ENCODE data around the gene CYP2W1.
"Not testable (repeated sequence)": the region's sequence is repeated elsewhere in the genome, so short reads cannot be mapped to it uniquely, and the experiment has no call there.

Gene CYP2W1

DNA sequence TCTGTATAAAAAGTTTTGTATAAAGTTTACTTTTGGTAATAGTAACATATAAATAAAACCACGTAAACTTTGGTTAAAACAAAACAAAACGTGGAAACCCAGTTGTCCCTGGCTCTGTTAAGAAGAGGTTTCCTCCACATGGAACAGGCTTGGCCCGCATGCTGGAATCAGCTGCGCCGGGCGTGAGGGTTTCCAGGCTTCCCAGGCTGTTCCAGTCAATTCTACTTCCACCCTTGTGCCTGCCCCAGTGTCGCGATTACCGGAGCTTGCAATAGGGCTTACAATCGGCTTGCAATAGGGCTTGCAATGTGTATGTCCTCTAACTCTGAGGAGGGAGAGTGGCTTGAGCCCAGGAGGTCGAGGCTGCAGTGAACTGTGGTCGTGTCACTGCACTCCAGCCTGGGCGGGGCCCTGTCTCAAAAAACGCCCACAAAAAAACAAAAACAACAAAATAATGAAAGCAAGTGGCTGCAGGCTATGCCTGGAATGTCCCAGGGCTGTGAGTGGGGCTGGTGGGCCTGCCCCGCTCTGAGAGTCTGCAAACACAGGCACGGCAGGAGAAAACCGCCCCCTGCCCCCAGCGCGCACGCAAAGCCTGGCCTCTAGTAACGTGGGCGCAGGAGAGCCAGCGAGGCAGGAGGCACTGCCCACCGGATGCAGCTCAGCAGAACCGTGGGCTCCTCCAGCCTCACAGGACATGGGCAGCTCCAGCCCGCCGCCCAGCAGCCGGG lies 16.3 kb downstream of the CYP2W1 start:
- no peak for DNase-seq (ENCODE audit: low read depth)

DNA sequence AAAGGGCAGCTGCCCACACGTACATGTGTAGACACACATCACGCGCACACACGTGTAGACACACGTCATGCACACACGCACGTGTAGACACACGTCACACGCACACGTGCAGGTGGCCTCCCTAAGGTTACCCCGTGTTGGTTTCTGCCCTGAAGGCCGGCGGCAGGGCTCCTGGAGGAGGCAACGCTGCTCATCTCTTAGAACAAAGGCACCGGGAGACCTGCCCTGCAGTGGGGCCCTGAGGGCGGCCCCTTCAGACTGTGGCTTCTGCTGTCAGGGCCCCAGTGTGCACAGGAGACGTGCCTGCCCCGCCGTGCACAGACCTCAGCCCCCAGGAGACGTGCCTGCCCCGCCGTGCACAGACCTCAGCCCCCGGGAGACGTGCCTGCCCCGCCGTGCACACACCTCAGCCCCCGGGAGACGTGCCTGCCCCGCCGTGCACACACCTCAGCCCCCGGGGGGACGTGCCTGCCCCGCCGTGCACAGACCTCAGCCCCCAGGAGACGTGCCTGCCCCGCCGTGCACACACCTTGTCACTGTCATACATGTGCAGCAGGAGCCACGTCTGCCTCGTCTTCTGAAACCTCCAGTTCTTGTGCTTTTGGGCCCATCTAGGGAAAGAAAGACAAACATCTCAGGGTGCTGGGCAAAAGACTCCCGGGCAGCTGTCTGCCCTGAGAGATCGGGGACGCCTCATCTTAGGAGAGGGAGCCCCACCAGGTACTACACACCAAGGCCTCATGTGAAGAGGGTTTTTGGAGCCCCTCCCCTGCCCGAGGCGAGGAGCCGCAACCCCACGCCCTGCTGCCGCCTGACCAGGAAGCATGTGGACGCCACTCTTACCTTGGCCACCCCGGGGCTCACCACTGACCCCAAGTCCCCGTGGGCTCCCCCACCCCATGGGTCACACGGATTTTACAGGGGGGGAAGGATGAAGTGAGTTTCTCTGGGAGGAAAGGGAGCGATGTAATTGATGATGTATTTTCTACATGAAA lies 17.3 kb downstream of the CYP2W1 start:
- DNase-seq (ENCODE audit: low read depth) = no peak

DNA sequence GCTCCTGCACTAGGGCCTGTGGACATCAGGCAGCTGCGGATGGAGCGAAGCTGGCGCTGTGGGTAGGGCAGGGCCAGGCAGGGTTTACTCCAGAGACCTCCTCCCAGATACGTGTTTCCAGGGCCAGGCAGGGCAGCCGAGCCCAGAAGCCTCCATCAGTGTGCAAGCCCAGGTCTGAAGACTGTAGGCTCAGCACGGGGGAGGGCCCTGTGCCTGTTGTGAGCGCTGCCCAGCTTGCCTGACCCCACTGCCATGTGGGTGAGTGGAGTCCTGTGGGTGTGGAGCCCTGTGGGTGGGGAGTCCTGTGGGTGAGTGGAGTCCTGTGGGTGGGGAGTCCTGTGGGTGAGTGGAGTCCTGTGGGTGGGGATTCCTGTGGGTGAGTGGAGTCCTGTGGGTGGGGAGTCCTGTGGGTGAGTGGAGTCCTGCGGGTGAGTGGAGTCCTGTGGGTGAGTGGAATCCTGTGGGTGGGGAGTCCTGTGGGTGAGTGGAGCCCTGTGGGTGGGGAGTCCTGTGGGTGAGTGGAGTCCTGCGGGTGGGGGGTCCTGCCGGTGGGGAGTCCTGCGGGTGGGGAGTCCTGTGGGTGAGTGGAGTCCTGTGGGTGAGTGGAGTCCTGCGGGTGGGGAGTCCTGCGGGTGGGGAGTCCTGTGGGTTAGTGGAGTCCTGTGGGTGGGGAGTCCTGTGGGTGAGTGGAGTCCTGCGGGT lies 18.2 kb downstream of the CYP2W1 start:
- not testable (repeated sequence) for DNase-seq (ENCODE audit: low read depth)

DNA sequence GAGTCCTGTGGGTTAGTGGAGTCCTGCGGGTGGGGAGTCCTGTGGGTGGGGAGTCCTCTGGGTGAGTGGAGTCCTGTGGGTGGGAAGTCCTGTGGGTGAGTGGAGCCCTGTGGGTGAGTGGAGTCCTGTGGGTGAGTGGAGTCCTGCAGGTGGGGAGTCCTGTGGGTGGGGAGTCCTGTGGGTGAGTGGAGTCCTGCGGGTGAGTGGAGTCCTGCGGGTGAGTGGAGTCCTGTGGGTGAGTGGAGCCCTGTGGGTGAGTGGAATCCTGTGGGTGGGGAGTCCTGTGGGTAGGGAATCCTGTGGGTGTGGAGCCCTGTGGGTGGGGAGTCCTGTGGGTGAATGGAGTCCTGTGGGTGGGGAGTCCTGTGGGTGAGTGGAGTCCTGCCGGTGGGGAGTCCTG lies 19.0 kb downstream of the CYP2W1 start:
- not testable (repeated sequence) for DNase-seq (ENCODE audit: low read depth)

DNA sequence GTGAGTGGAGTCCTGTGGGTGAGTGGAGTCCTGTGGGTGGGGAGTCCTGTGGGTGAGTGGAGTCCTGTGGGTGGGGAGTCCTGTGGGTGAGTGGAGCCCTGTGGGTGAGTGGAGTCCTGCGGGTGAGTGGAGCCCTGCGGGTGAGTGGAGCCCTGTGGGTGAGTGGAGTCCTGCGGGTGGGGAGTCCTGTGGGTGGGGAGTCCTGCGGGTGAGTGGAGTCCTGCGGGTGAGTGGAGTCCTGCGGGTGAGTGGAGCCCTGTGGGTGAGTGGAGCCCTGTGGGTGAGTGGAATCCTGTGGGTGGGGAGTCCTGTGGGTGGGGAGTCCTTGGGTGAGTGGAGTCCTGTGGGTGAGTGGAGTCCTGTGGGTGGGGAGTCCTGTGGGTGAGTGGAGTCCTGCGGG lies 19.5 kb downstream of the CYP2W1 start:
- not testable (repeated sequence) for DNase-seq (ENCODE audit: low read depth)

DNA sequence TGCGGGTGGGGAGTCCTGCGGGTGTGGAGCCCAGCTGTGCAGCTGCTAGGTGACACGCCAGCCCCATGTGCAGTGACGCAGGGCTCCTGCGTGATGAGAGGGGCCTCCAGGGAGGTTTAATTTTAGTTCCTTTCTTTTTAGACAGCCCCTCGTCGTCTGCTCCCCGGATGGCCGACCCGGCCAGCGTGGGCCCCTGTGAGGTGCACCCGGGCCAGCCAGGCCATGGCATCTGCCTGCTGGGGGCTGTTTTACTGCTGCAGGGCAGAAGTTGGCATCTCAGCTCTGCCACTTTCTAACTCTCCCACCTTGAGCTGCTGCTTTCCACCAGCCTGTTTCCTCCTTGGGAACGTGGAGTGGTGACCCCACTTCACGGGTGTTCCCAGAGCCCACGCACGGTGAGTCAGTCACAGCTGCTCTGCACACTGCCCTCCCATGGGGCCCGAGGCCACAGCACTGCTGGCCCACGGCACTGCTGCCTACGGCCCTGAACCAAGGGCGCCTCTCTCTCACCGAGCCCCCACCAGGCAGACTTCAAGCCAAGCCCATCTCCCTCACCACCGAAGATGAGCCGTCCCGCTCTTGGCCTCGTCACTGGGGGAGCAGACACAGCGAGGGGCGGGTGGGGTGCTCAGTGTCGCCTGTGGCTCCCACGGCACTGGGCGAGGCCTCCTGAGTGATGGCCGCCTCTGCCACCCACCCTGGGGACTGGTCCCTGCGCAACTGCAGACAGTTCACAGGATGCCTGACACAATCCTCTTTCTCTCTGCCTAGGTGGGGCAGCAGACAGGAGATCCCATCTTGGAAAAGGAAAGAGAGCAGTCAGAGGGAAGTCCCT lies 21.3 kb downstream of the CYP2W1 start:
- no peak for DNase-seq (ENCODE audit: low read depth)

DNA sequence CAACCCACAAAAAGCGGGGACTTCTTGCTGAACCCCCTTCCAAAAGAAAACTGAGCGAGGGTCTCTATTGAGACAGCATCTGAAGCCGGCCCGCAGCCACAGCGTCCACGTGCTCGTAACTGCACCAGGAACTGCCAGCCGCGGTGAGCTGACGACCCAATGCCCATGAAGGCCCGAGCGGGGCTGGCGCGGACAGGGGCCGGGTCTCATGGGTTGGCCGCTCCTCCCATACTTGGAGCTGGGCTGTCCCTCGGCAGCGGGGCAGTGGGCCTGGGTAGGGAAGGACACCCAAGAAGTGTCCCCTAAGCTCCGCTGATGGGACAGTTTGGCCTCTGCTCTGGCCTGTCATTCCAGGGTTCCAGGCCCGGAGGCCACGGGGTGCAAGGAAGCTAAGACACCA lies 22.3 kb downstream of the CYP2W1 start:
- no peak for DNase-seq (ENCODE audit: low read depth)

DNA sequence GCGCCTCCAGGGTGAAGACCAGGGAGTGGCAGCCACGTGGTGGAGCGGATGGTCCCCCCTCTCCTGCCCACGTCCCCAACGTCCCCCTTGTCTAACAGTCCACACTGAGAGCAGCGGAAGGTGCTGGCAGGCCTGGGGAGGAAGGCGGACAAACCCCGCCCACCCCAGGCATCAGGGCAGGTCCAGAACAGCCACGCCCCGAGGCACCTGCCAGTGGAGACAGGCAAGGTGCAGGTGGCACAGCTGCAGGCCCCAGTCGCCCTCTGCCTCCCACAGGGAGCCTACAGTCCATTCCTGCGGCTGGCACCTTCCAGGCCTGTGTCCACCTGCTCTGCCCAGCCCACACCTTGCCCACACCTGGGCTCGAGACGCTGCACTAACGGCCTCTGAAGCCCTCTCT lies 24.9 kb downstream of the CYP2W1 start:
- no peak for DNase-seq (ENCODE audit: low read depth)

DNA sequence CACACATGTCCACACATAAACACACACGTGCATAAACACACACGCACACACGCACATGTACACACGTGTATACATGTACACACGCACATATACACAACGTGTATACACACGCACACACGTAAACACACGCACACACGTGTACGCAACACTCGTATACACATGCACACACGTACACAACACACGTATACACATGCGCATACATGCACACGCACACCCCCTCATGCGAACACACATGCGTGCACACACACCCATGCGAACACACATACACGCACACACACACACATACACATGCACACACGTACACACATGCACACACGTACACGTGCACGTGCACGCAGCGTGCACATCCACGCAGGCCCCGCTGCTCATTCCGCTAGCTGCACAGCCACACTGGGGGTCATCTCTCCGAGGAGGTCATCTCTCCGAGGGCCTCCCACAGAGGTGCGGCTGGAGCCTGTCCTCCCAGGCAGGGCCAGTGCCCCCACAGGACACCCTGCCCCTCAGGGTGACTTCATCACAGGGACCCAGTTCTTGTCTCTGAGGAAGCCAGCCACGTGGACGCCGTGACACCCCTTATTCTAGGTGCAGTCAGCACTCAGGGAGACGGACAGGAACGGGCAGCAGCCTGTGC lies 25.9 kb downstream of the CYP2W1 start:
- no peak for DNase-seq (ENCODE audit: low read depth)

DNA sequence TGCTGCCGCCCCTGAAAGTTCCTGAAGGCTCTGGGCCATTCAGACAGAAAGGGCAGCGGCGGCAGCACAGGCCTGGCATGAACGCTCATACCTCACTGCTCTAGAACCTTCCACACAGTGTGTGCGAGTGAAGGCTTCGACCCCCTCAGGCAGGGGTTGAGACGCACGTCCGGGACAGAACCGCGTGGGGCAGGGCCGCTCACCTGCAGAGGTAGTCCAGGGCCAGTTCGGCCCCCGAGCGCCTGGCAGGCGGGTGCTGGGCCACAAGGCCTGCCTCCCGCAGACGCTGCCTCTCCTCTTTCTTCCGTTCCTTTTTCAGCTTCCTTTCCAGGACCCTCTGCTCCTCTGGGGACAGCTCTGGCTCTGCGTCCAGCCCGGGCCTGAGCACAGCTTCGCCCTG lies 26.8 kb downstream of the CYP2W1 start:
- DNase-seq (ENCODE audit: low read depth) = no peak

DNA sequence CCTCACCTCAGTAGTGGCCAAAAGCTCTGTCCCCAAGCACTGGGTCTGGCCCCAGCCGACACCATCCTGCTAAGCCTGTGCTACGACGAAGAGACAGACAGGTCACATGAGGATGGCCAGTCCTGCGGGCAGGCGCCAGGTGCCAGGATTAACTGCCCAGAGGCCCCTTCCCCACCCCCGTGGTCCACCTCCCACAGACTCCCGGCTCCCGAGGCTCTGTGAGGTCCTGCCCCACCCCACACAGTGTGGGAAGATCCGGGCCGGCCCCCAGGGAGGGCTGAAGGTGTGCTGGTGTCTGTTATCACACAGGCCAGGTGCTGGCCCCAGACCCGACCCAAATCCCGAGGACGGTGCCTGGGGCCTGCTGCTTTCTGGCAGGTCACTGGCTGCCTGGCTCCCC lies 27.2 kb downstream of the CYP2W1 start:
- no peak for DNase-seq (ENCODE audit: low read depth)

DNA sequence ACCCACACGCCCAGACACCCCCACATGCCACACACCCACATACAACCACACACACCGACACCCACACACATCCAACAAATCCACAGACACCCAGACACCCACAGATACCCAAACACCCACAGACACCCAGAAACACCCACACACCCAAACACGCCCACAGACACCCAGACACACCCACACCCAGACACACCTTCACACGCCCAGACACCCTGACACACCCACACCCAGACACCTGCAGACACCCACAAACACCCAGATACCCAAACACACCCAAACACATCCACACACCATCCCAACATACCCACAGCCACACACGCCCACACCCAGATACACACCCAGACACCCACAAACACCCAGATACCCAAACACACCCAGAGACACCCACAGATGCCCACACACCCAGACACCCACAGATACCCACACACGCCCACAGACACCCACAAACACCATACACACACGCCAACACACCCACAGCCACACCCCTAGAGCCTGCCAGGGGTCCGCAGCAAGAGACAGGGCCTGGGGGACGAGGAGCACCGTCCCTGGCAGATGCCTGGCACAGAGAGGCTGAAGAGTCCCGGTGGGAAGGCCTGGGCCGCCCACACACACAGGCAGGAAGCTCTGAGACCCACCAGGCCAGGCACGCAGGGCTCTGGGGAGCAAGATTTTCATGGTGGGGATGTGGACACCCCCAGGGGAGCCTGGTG lies 28.5 kb downstream of the CYP2W1 start:
- DNase-seq (ENCODE audit: low read depth) = no peak

DNA sequence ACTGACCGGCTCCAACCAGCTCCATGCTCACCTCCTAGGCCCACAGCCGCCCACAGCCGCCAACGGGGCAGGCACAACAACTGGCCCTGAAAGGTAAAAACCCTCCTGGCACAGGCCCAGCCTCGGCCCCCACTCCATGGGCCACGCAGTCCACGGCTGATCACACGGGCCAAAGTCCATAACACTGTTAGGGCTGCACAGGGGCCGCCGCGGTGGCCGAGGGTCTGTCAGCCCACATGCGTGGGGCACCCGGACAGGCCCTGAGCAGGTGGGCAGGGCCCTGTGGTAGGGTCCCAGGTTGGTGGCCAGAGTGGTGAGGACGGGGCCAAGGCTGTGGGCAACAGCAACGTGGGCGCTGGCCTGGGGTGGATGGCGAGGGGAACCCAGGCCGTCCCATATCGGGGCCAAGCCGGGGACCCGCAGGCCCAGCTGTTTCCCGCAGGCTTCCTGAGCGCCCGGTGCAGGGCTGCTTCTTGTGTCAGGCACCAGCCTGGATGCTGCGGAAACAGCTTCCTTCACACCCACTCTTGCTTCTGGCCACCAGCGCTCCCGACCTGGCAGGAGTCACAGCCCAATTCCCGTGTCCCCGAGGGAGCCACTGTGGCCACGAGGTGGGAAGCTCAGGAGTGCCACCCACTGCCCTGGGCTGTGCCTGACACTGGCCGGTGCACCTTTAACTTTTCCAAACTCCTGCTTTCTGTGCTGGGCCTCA lies 29.2 kb downstream of the CYP2W1 start:
- no peak for DNase-seq (ENCODE audit: low read depth)

DNA sequence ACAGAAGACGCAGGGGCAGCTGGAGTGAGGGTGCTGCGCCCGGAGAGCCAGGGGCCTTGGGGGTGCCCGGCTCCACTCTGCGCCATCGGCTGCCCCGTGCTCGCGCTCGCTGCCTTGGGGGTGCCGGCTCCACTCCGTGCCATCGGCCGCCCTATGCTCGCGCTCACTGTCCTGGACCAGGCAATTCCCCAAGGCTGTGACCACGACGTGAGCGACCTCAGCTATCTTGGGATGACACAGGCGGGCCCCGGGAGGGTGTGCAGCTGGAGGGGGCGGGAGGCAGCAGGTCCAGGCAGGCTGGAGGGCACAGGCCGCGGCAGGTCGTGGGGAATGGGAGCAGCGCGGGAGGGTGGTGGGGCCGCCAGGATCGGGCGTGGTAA lies 29.7 kb downstream of the CYP2W1 start:
- DNase-seq (ENCODE audit: low read depth) = no peak

DNA sequence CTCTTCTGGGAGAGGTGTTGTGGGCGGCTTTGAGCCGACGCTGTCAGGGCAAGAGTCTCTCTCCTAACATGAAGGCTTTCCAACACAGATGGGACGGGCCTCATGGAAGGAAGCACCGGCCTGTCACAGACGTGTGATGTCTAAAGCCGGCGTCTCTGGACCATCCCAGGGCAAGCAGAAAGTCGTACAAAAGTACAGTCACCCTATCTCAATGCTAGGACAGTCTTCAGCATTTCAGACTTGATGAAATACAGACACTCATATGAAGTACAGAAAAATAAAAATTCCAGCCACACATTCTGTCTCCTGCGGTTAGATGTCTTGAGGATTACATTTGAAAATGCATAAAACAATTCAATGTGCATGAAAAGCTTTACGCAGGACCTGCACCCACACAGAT lies 30.6 kb downstream of the CYP2W1 start:
- no peak for DNase-seq (ENCODE audit: low read depth)

DNA sequence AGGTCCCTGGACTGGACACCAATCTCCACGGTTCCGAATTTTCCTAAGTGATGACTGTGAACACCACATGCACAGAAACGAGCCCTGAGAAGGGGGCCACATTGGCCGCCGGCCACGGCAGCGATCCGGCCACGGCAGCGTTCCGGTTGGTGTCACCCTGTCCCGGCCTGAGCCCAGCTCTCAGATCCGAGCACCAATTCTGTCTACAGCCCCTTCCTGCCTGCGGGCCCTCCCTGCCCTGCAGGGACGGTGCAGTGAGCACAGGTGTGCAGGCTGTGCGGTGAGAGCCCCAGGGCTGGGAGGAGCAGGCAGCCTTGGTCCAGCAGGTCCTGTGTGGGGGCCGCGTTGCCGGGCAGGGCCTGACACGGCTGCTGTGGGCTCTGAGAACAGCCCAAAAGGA lies 31.7 kb downstream of the CYP2W1 start:
- DNase-seq (ENCODE audit: low read depth) = no peak

DNA sequence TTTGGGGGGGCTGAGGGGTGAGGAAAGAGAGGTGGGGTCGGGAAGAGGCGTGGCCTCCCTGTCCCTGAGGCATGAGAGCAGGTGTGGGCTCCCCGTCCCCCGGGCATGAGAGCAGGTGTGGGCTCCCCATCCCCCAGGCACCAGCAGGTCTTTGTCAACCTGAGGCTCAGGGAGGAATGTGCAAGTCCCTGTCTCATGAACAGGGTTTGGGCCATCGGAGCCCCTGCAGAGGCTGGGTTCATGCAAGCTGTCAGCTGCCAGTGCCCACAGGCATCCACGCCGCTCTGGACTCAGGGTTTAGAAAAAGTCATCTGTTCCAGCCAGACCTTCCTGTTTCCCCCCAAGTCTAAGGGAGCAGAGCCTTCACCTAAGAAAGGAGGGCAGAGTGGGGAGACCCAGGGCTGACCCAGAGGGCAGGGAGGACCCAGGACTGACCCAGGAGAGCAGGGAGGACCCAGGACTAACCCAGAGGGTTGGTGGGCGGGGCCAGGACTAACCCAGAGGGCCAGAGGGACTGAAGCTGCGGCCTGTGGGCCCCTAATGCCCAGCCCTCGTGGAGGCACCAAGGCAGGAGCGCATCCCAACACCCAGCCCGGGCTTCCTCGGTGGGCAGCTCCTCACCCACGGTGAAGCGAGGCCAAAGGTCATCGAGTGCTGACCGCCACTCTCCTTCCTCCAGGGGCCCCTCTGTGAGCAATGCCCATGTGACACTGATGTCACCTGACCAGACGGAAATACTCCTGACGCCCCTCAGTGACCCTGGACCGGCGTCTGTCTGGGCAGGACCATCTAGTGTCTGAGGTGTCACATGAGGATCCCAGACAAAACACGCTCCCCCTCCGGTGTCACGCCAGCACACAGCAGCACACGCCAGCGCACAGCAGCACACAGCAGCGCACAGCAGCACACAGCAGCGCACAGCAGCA lies 32.5 kb downstream of the CYP2W1 start:
- DNase-seq (ENCODE audit: low read depth) = no peak

DNA sequence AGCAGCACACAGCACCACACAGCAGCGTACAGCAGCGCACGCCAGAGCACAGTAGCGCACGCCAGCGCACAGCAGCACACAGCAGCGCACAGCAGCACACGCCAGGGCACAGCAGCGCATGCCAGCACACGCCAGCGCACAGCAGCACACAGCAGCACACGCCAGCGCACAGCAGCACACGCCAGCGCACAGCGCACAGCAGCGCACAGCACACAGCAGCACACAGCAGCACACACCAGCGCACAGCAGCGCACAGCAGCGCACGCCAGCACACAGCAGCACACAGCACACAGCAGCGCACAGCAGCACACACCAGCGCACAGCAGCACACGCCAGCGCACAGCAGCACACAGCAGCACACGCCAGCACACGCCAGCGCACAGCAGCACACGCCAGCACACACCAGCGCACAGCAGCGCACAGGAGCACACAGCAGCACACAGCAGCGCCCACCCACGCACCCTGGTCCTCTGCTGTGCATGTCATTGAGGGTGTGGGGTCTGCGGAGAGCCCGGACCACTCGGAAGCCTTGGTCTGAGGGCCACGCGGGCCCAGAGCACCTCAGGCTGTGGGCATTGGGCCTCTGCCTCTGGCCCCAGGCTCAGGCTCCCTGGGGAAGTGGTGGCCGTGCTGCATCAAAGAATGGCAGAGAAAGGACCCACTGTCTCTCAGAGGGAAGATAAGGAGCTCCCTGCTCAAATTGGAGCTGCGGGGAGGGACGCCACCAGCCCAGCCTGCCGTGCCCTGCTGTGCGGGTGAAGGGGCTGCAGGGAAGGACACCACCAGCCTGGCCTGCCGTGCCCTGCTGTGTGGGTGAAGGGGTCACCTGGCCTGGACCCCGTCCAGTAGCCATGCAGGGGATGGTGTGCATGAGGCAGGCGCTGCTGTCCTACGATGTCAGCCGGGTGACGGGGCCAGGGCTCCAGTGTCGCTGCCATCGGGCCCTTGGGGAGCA lies 33.9 kb downstream of the CYP2W1 start:
- no peak for DNase-seq (ENCODE audit: low read depth)
